Nephron (organoid): ENCODE data around the gene ZACN.

Experiments
- H3K27ac Mint-ChIP-seq, 3 experiments: 2 replicates each; pipeline ENCODE4 v1.8.0; 2020; ENCODE audit warnings: mixed read lengths in 3 of 3, mild to moderate bottlenecking in 2 of 3, moderate library complexity in 1 of 3
- H3K27me3 Mint-ChIP-seq: 2 replicates; pipeline ENCODE4 v1.8.0; 2021; ENCODE audit warnings: low read depth, mild to moderate bottlenecking, moderate library complexity, mixed read lengths
- H3K36me3 Mint-ChIP-seq: 2 replicates; pipeline ENCODE4 v1.8.0; 2020; ENCODE audit warnings: low read depth, mixed read lengths
- H3K4me1 Mint-ChIP-seq: 2 replicates; pipeline ENCODE4 v1.8.0; 2020; ENCODE audit warnings: mixed read lengths
- H3K4me3 Mint-ChIP-seq, 3 experiments: 2 replicates each; pipeline ENCODE4 v1.8.0; 2020; ENCODE audit warnings: mild to moderate bottlenecking in 3 of 3, mixed read lengths in 3 of 3, moderate library complexity in 2 of 3
- H3K9me3 Mint-ChIP-seq: 2 replicates; pipeline ENCODE4 v1.8.0; 2020; ENCODE audit warnings: mixed read lengths
- TF ChIP-seq, protein P1 (sequence below), 3 experiments: fragments of 200-600 bp; sonication (generic); IDR thresholded peaks; one replicate each; pipeline ENCODE4 v1.5.0; 2021; ENCODE audit warnings: antibody characterized with exemption in 3 of 3; ENCODE audit not compliant: unreplicated experiment in 3 of 3

Gene ZACN

DNA sequence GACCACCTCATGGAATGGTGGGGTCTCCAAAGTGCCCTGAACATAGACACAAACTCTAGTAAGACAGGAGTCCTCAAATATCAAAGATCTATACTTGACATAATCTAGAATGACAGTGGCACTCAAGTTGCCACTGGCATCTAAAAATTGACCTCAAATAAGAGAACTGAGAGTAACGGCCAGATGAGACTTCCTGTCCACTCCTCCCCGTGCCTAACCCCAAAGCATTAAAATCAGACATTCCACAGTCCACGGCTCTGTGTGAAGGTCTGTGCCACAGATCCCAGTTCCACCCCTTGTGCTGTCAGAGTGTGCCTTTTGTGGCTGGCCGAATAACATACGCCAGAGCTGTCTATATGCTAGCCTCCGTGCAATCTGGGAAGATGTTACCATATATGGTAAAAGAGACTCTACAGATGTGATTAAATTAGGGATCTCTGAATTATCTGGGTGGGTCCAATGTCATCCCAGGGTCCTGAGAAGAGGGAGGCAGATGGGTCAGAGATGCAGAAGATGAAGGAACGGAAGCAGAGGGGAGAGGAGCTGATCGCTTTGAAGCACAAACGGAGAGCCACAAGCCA is 30.9 kb upstream of the ZACN start:
- Mint-ChIP-seq H3K36me3 (peaks cover 75% of the 10 kb centered on the region), H3K9me3 (no peaks in the 10 kb centered on the region), H3K4me1 (peaks cover 4% of the 10 kb centered on the region), H3K4me3 (no peak overlapping the region), H3K27ac (peak overlapping the region in 1 of 3 experiments; percentile 32), H3K27me3 (no peaks in the 10 kb centered on the region)
- TF ChIP-seq, protein P1, sequence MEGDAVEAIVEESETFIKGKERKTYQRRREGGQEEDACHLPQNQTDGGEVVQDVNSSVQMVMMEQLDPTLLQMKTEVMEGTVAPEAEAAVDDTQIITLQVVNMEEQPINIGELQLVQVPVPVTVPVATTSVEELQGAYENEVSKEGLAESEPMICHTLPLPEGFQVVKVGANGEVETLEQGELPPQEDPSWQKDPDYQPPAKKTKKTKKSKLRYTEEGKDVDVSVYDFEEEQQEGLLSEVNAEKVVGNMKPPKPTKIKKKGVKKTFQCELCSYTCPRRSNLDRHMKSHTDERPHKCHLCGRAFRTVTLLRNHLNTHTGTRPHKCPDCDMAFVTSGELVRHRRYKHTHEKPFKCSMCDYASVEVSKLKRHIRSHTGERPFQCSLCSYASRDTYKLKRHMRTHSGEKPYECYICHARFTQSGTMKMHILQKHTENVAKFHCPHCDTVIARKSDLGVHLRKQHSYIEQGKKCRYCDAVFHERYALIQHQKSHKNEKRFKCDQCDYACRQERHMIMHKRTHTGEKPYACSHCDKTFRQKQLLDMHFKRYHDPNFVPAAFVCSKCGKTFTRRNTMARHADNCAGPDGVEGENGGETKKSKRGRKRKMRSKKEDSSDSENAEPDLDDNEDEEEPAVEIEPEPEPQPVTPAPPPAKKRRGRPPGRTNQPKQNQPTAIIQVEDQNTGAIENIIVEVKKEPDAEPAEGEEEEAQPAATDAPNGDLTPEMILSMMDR (IDR thresholded peaks at IDR 0.05; ENCODE audit: unreplicated experiment in 3 of 3), result no peak

DNA sequence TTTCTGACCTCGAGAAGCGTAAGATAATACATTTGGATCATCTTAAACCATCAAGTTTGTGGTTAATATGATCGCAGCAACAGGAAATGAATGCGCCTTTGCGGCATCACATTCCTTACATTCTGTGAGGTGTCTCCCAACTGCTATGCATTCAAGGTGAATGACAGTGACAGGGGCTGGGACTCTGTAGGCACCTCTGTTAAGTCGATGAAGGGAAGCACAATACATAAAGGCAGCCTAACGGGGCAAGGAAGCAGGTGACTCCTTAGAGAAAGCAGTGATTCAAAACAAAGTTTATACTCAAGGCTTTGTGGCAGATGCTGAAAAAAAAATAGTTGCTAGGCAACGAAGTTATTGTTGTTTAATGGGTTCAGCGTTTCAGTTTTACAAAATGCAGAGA is 30.3 kb upstream of the ZACN start:
- peaks cover 75% of the 10 kb centered on the region for H3K36me3 Mint-ChIP-seq
- H3K27me3 Mint-ChIP-seq, result no peaks in the 10 kb centered on the region
- peaks cover 8% of the 10 kb centered on the region for H3K4me1 Mint-ChIP-seq
- H3K9me3 Mint-ChIP-seq, result no peaks in the 10 kb centered on the region
- no peak overlapping the region for H3K4me3 Mint-ChIP-seq
- peak overlapping the region in 1 of 3 experiments; percentile 67 for H3K27ac Mint-ChIP-seq
- TF ChIP-seq, protein P1 (IDR thresholded peaks at IDR 0.05; ENCODE audit: unreplicated experiment in 3 of 3), result no peak

DNA sequence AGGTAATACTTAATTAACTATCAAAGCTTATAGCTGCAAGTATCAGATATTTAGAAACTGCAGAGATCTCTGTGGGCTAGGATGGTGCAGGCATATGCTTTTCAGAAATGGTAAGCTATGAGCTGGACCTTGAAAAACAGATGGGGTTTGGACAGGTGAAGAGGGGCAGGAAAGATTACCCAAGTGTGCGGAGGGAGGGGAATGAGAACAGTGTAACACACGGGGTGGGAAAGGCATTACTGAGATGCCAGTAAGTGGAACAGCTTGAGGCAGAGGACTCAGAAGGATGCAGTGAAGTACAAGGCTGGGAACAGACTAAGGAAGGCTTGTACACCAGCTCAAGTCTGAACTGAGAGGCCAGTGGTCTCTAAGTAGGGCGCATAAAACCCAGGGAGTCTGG is 29.7 kb upstream of the ZACN start:
- H3K4me1 Mint-ChIP-seq, result peaks cover 13% of the 10 kb centered on the region
- H3K27ac Mint-ChIP-seq, result peak overlapping the region in 1 of 3 experiments; percentile 67
- no peaks in the 10 kb centered on the region for H3K27me3 Mint-ChIP-seq
- H3K36me3 Mint-ChIP-seq, result peaks cover 75% of the 10 kb centered on the region
- H3K4me3 Mint-ChIP-seq, result no peak overlapping the region
- no peaks in the 10 kb centered on the region for H3K9me3 Mint-ChIP-seq
- TF ChIP-seq, protein P1 (IDR thresholded peaks at IDR 0.05; ENCODE audit: unreplicated experiment in 3 of 3), result no peak

DNA sequence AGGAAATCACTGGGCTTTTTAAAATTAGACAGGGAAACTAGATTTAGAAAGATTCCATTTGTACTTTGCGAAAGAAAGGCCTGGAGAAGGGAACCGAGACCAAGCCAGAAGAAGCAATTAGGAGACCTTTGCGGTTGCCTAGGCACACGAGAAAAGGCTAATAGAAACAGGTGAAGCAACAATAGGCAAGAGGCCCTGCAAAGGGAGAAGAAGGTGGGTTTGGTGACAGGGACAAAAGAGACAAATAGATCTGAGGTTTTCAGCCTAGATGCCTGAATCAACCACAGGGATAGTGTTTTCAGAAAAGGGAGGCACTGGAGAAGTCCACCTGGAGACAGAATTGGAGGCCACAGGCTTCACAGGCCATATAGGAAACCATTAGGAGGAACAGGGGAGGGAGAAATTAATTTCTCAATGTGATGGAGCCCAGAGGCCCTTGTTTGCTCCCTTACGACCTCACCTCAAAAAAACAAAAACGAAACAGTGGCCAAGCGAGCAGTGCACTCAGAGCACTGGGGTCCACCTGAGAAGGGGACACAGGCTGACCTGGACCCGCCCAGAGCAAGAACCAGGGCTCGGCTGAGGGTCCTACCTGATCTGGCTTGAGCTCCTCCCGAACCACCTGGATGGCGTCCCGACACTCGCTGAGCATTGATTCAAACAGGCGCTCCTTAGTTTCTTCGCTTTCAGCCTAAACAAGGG is 29.0 kb upstream of the ZACN start:
- peaks cover 13% of the 10 kb centered on the region for H3K4me1 Mint-ChIP-seq

DNA sequence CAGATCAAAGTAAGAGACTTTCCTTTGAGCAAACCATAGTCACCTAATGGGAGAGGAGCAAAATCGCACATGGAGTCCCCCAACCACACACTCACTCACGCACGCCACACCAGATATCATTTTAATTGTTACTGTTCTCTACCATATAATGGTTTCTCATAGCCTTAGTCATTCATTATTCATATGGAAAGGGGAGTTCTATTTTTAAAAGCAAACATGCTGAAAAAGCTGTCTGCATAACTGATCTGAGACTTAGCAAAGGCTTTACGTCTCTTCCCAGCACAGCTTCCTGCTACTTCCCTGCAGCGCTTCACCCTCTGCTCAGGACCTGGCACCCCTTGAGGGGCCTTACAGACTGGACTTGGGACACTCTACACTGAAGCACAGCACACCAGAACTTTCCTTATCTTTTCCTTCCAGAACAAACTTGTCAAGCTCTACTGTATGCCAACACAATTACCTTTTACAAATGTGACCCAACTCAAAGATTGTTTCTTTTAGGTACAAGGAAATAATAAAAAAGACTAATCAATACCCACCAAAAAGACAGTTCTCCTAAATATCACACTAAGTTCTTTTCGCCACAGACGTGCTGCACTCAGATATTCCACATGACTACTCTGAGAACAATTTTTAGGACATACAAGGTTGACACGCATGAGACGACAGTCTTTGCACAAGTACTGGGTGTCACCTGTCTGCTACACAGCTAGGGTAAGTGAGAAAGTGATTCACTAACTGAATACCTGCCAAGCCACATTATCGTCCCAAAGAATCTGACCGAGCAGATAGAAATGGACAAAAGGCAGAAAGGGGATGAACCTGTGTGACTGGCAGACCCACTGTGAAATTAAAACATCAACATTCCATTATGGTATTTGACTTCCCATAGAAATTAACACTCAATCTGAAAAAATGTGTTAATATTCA is 28.2 kb upstream of the ZACN start:
- TF ChIP-seq, protein P1 (IDR thresholded peaks at IDR 0.05; ENCODE audit: unreplicated experiment in 3 of 3), result no peak
- H3K36me3 Mint-ChIP-seq, result peaks cover 61% of the 10 kb centered on the region
- H3K4me3 Mint-ChIP-seq, result no peak overlapping the region
- no peaks in the 10 kb centered on the region for H3K9me3 Mint-ChIP-seq
- peak overlapping the region; percentile 66 to 92 (median 80) for H3K27ac Mint-ChIP-seq
- H3K4me1 Mint-ChIP-seq, result peaks cover 13% of the 10 kb centered on the region
- no peaks in the 10 kb centered on the region for H3K27me3 Mint-ChIP-seq

More for the DNA sequence above, 29.0 kb upstream of the ZACN start:
- Mint-ChIP-seq H3K36me3 (peaks cover 68% of the 10 kb centered on the region), H3K27ac (peak overlapping the region; percentile 66 to 92 (median 80)), H3K9me3 (no peaks in the 10 kb centered on the region), H3K27me3 (no peaks in the 10 kb centered on the region), H3K4me3 (no peak overlapping the region)
- TF ChIP-seq, protein P1 (IDR thresholded peaks at IDR 0.05; ENCODE audit: unreplicated experiment in 3 of 3), result no peak
